GM23338 (cell line): ENCODE measurements around the gene RPP38. TPM values are rescaled to one million over a fixed set of nuclear protein-coding genes. Genes with fewer than 3 reads are reported as not detected.

Experiments used
- ATAC-seq: fragments of 200-7000 bp; cut with Tn5 transposase; 3 replicates; pipeline ENCODE4 v1.9.1; 2020
- DNase-seq: peaks from one replicate; pipeline ENCODE4 v3.0.0-alpha.2; 2015; ENCODE audit warnings: low spot score
- H2AFZ ChIP-seq: fragments of 200-600 bp; sonication (generic); 2 replicates; pipeline ENCODE4 v1.8.0; 2016; ENCODE audit warnings: antibody characterized with exemption, mild to moderate bottlenecking, moderate library complexity
- H3F3A ChIP-seq: fragments of 200-600 bp; sonication (generic); replicated peaks from 2 replicates; pipeline ENCODE4 v1.8.0; 2017; ENCODE audit warnings: antibody characterized with exemption, mixed run types, low read depth
- H3K27ac ChIP-seq: fragments of 200-600 bp; sonication (generic); 2 replicates; pipeline ENCODE4 v1.6.1; 2016; ENCODE audit warnings: low read depth
- H3K27me3 ChIP-seq: fragments of 200-600 bp; sonication (generic); 2 replicates; pipeline ENCODE4 v1.8.0; 2016; ENCODE audit warnings: mild to moderate bottlenecking, mixed run types, moderate library complexity; ENCODE audit not compliant: insufficient read depth
- H3K36me3 ChIP-seq: fragments of 200-600 bp; sonication (generic); 2 replicates; pipeline ENCODE4 v1.8.0; 2016; ENCODE audit warnings: mild to moderate bottlenecking; ENCODE audit not compliant: insufficient read depth
- H3K4me1 ChIP-seq: fragments of 200-600 bp; sonication (generic); 2 replicates; pipeline ENCODE4 v1.8.0; 2016; ENCODE audit warnings: mild to moderate bottlenecking, moderate library complexity; ENCODE audit not compliant: insufficient read depth
- H3K4me2 ChIP-seq: fragments of 200-600 bp; sonication (generic); 2 replicates; pipeline ENCODE4 v1.7.1; 2017; ENCODE audit warnings: mixed run types
- H3K4me3 ChIP-seq: fragments of 200-600 bp; sonication (generic); 2 replicates; pipeline ENCODE4 v1.6.1; 2016; ENCODE audit warnings: mixed run types
- H3K79me2 ChIP-seq: fragments of 200-600 bp; sonication (generic); replicated peaks from 2 replicates; pipeline ENCODE4 v1.8.0; 2017; ENCODE audit warnings: mild to moderate bottlenecking; ENCODE audit not compliant: insufficient read depth
- H3K9me2 ChIP-seq: fragments of 200-600 bp; sonication (generic); 2 replicates; pipeline ENCODE4 v1.8.0; 2017; ENCODE audit not compliant: insufficient read depth
- H4K20me1 ChIP-seq: fragments of 200-600 bp; sonication (generic); replicated peaks from 2 replicates; pipeline ENCODE4 v1.8.0; 2017; ENCODE audit warnings: mild to moderate bottlenecking; ENCODE audit not compliant: insufficient read depth
- H3K27ac Mint-ChIP-seq: 2 replicates; pipeline ENCODE4 v1.8.0; 2020; ENCODE audit warnings: inconsistent platforms, mild to moderate bottlenecking, moderate library complexity, mixed read lengths
- H3K27me3 Mint-ChIP-seq: 3 replicates; pipeline ENCODE4 v1.8.0; 2022; ENCODE audit warnings: low read depth, mild to moderate bottlenecking, moderate library complexity, mixed read lengths, inconsistent platforms; ENCODE audit not compliant: insufficient read depth, poor library complexity
- H3K36me3 Mint-ChIP-seq: 3 replicates; pipeline ENCODE4 v1.8.0; 2021; ENCODE audit warnings: low read depth, mild to moderate bottlenecking, inconsistent platforms, moderate library complexity, mixed read lengths
- H3K4me1 Mint-ChIP-seq: 3 replicates; pipeline ENCODE4 v1.8.0; 2020; ENCODE audit warnings: mild to moderate bottlenecking, inconsistent platforms, mixed read lengths
- H3K4me3 Mint-ChIP-seq: 3 replicates; pipeline ENCODE4 v1.8.0; 2021; ENCODE audit warnings: moderate library complexity, mild to moderate bottlenecking, inconsistent platforms, mixed read lengths
- H3K9me3 Mint-ChIP-seq: 3 replicates; pipeline ENCODE4 v1.8.0; 2020; ENCODE audit warnings: moderate library complexity, mild to moderate bottlenecking, inconsistent platforms, mixed read lengths
- CREB1 ChIP-seq: fragments of 250-450 bp; sonication (Bioruptor Pico); IDR thresholded peaks from 2 replicates; pipeline ENCODE4 v1.5.0; 2020; ENCODE audit warnings: low read depth, mild to moderate bottlenecking, moderate library complexity
- CTCF ChIP-seq, 2 experiments: fragments of 200-600 bp in 1 of 2; sonication (generic) in 1 of 2; conservative IDR thresholded peaks; 2 replicates each; pipeline versions ENCODE4 v1.5.1 to v1.6.1; 2016 to 2017; ENCODE audit warnings: antibody characterized with exemption in 2 of 2, low read depth in 2 of 2, mild to moderate bottlenecking in 2 of 2, moderate library complexity in 1 of 2
- EZH2phosphoT487 ChIP-seq: fragments of 200-600 bp; sonication (generic); IDR thresholded peaks from one replicate; pipeline ENCODE4 v1.8.1; 2018; ENCODE audit warnings: antibody characterized with exemption; ENCODE audit not compliant: unreplicated experiment
- JUNB ChIP-seq: IDR thresholded peaks from one replicate; pipeline ENCODE4 v1.6.1; 2016; ENCODE audit warnings: antibody characterized with exemption; ENCODE audit not compliant: unreplicated experiment
- NANOG ChIP-seq: IDR thresholded peaks from 2 replicates; pipeline ENCODE4 v1.6.1; 2016; ENCODE audit warnings: antibody characterized with exemption, borderline replicate concordance
- POLR2AphosphoS5 ChIP-seq: IDR thresholded peaks from 2 replicates; pipeline ENCODE4 v1.6.1; 2016; ENCODE audit warnings: antibody characterized with exemption, low read depth
- REST ChIP-seq: IDR thresholded peaks from one replicate; pipeline ENCODE4 v1.6.1; 2018; ENCODE audit warnings: antibody characterized with exemption; ENCODE audit not compliant: unreplicated experiment
- STAT1 ChIP-seq: IDR thresholded peaks from one replicate; pipeline ENCODE4 v1.6.1; 2016; ENCODE audit warnings: antibody characterized with exemption; ENCODE audit not compliant: unreplicated experiment
- ZNF114 ChIP-seq: fragments of 250-450 bp; sonication (Bioruptor Pico); IDR thresholded peaks from 2 replicates; pipeline ENCODE4 v1.5.0; 2020; ENCODE audit warnings: mild to moderate bottlenecking, moderate library complexity
- ZNF331 ChIP-seq: fragments of 250-450 bp; sonication (Bioruptor Pico); IDR thresholded peaks from 2 replicates; pipeline ENCODE4 v1.5.0; 2020; ENCODE audit warnings: low read depth, mild to moderate bottlenecking, moderate library complexity
- polyA plus RNA-seq: library from polyadenylated mRNA; unstranded; fragments of >200 nt; fragmentation: Nextera tagmentation; extraction: Ambion mirVana; gene quantifications from 2 replicates; pipeline ENCODE4 v1.2.1, GENCODE V29; 2016
- total RNA-seq: library from RNA; depleted of rRNA; stranded (reverse); fragments of >200 nt; shearing (Covaris generic); gene quantifications from 2 replicates; pipeline ENCODE4 v1.2.3, GENCODE V29; 2014

RPP38 gene
- total and polyA plus RNA-seq, 2 experiments from 2014 or later, result 20.1 to 50.7 TPM

GRCh38 chr10:15067154-15067553 is 30.0 kb upstream of the RPP38 start (continued):
- no peak for TF ChIP-seq NANOG
- TF ChIP-seq REST, result no peak

GRCh38 chr10:15068802-15069201 is 28.4 kb upstream of the RPP38 start:
- Histone ChIP-seq H3K27me3 (no peaks in the 10 kb centered on the region), H3K9me2 (no peaks in the 10 kb centered on the region; the same call in 1 of the 2 replicates), H3K4me2 (no peak overlapping the region), H3K36me3 (peaks cover 9% of the 10 kb centered on the region), H3K4me1 (no peaks in the 10 kb centered on the region), H2AFZ (no peak overlapping the region), H3F3A (no peaks in the 10 kb centered on the region), H4K20me1 (no peaks in the 10 kb centered on the region), H3K27ac (no peak overlapping the region), H3K79me2 (no peaks in the 10 kb centered on the region), H3K4me3 (no peak overlapping the region)
- DNase-seq (no peak), ATAC-seq (no peak)
- Mint-ChIP-seq H3K4me1 (no peaks in the 10 kb centered on the region; the same call in 2 of the 3 replicates), H3K4me3 (no peak overlapping the region), H3K27me3 (no peaks in the 10 kb centered on the region), H3K36me3 (peaks cover 17% of the 10 kb centered on the region), H3K9me3 (peaks cover 22% of the 10 kb centered on the region), H3K27ac (no peak overlapping the region)
- no peak for TF ChIP-seq JUNB
- TF ChIP-seq EZH2phosphoT487, result no peak
- no peak for TF ChIP-seq CREB1
- no peak for TF ChIP-seq ZNF331 (CRISPR knock-in tag)
- no peak for TF ChIP-seq REST
- no peak for TF ChIP-seq STAT1
- TF ChIP-seq CTCF (conservative IDR thresholded peaks at IDR 0.05; ENCODE audit: low read depth in 2 of 2), result no peak
- TF ChIP-seq ZNF114 (CRISPR knock-in tag), result no peak
- no peak for TF ChIP-seq POLR2AphosphoS5
- no peak for TF ChIP-seq NANOG
